ENCODE data around the gene TTLL5.

The TTLL5 gene

DNA sequence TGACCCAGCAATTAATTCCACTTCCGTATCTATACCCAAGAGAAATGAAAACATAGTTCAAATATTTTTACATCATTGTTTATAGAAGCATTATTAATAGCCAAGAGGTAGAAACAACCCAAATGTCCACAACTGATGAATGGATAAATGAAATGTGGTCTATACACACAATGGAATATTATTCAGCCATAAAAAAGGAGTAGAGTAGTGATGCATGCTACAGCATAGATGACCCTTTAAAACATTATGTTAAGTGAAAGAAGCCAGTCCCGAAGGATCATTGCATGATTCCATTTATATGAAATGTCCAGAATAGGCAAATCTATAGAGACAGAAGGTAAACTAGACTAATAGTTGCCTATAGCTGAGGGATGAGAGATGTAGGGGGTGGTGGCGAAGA, 291.4 kb downstream of the TTLL5 start:
- H3K36me3 ChIP-seq (ENCODE audit: control insufficient read depth, low read length), result no peaks in the 10 kb centered on the region
- no peaks in the 10 kb centered on the region for H3K79me2 ChIP-seq (ENCODE audit: control insufficient read depth, low read length)
- H3K4me3 ChIP-seq (ENCODE audit: low read length), result no peak overlapping the region
- H3F3A ChIP-seq (ENCODE audit: control insufficient read depth, insufficient read depth), result no peaks in the 10 kb centered on the region
- H3K4me2 ChIP-seq (ENCODE audit: low read length), result no peak overlapping the region
- H3K27ac ChIP-seq (ENCODE audit: low read depth, low read length), result no peak overlapping the region
- no peaks in the 10 kb centered on the region for H3K27me3 ChIP-seq (ENCODE audit: control insufficient read depth, low read length)
- TF ChIP-seq, protein P1, sequence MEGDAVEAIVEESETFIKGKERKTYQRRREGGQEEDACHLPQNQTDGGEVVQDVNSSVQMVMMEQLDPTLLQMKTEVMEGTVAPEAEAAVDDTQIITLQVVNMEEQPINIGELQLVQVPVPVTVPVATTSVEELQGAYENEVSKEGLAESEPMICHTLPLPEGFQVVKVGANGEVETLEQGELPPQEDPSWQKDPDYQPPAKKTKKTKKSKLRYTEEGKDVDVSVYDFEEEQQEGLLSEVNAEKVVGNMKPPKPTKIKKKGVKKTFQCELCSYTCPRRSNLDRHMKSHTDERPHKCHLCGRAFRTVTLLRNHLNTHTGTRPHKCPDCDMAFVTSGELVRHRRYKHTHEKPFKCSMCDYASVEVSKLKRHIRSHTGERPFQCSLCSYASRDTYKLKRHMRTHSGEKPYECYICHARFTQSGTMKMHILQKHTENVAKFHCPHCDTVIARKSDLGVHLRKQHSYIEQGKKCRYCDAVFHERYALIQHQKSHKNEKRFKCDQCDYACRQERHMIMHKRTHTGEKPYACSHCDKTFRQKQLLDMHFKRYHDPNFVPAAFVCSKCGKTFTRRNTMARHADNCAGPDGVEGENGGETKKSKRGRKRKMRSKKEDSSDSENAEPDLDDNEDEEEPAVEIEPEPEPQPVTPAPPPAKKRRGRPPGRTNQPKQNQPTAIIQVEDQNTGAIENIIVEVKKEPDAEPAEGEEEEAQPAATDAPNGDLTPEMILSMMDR (IDR thresholded peaks at IDR 0.05; ENCODE audit: low read depth, low read length, poor library complexity, severe bottlenecking), result no peak
- no peak for TF ChIP-seq EZH2phosphoT487 (IDR thresholded peaks at IDR 0.05; ENCODE audit: borderline replicate concordance, low read length)
- no peaks in the 10 kb centered on the region for H4K20me1 ChIP-seq (ENCODE audit: control insufficient read depth, insufficient read depth, low read depth, low read length)
- no peaks in the 10 kb centered on the region for H3K9me2 ChIP-seq (replicated peaks; ENCODE audit: control insufficient read depth, low read length)
- H3K4me1 ChIP-seq (ENCODE audit: control insufficient read depth, low read length), result no peaks in the 10 kb centered on the region
- no peaks in the 10 kb centered on the region for H3K9me3 ChIP-seq (ENCODE audit: control insufficient read depth, insufficient read depth, low read length)

DNA sequence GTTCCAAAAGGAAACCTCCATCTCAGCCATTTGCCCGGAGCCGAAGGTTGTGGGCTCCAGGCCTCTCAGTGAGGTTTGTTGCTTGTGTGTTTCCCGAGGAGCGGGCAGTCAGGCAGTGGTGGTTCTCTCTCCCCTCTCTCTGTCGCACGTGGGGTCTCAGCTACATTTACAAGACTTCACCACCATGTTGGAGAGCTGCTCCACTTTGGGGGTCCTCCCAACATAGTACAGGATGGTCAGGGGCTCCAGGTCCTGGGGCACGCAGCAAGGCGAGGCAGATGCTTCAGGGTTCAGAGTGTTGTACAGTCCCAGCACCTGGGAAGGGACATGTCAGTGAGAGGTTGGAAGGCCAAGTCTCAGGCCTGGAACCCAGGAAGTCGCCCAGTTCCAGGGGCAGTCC, 298.0 kb downstream of the TTLL5 start:
- peaks cover 32% of the 10 kb centered on the region for H3K4me1 ChIP-seq (ENCODE audit: control insufficient read depth, low read length)
- H3K4me2 ChIP-seq (ENCODE audit: low read length), result peak overlapping the region; percentile 56; the same call in 1 of the 2 replicates

DNA sequence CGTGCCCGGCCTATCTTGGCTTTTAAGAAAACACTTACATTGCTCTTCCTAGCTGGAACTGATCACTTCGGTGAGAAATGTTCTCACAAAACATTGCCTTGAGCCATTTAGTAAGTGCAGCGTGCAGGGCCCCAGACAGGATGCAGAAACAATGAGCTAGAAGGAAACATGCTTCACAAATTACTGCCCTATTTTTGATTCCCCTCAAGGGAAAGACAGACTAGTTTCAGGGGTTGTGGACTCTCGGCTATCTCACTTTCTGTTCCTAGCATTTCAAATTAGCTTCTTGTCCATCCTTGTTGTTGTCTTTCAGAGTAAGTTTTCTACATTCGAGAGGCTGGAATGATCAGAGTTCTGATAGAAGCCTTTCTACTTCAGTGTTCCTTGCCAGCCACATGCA, 299.2 kb downstream of the TTLL5 start:
- peak overlapping the region; percentile 56 for H3K4me2 ChIP-seq (ENCODE audit: low read length)
- peaks cover 32% of the 10 kb centered on the region for H3K4me1 ChIP-seq (ENCODE audit: control insufficient read depth, low read length)
- H3K27ac ChIP-seq (ENCODE audit: low read depth, low read length), result peak overlapping the region; percentile 76
- TF ChIP-seq EZH2phosphoT487 (IDR thresholded peaks at IDR 0.05; ENCODE audit: borderline replicate concordance, low read length), result no peak
- TF ChIP-seq, protein P1 (IDR thresholded peaks at IDR 0.05; ENCODE audit: low read depth, low read length, poor library complexity, severe bottlenecking), result no peak
- H3K79me2 ChIP-seq (ENCODE audit: control insufficient read depth, low read length), result no peaks in the 10 kb centered on the region
- no peaks in the 10 kb centered on the region for H3K9me3 ChIP-seq (ENCODE audit: control insufficient read depth, insufficient read depth, low read length)
- no peaks in the 10 kb centered on the region for H3K9me2 ChIP-seq (replicated peaks; ENCODE audit: control insufficient read depth, low read length)
- no peaks in the 10 kb centered on the region for H3F3A ChIP-seq (ENCODE audit: control insufficient read depth, insufficient read depth)
- no peaks in the 10 kb centered on the region for H3K27me3 ChIP-seq (ENCODE audit: control insufficient read depth, low read length)
- no peaks in the 10 kb centered on the region for H4K20me1 ChIP-seq (ENCODE audit: control insufficient read depth, insufficient read depth, low read depth, low read length)
- no peaks in the 10 kb centered on the region for H3K36me3 ChIP-seq (ENCODE audit: control insufficient read depth, low read length)
- peak overlapping the region; percentile 50 for H3K4me3 ChIP-seq (ENCODE audit: low read length)

More for the DNA sequence above, 298.0 kb downstream of the TTLL5 start:
- no peaks in the 10 kb centered on the region for H3K27me3 ChIP-seq (ENCODE audit: control insufficient read depth, low read length)
- H3K36me3 ChIP-seq (ENCODE audit: control insufficient read depth, low read length), result no peaks in the 10 kb centered on the region
- H3K4me3 ChIP-seq (ENCODE audit: low read length), result no peak overlapping the region
- H3F3A ChIP-seq (ENCODE audit: control insufficient read depth, insufficient read depth), result no peaks in the 10 kb centered on the region
- H3K79me2 ChIP-seq (ENCODE audit: control insufficient read depth, low read length), result no peaks in the 10 kb centered on the region
- TF ChIP-seq EZH2phosphoT487 (IDR thresholded peaks at IDR 0.05; ENCODE audit: borderline replicate concordance, low read length), result no peak
- TF ChIP-seq, protein P1 (IDR thresholded peaks at IDR 0.05; ENCODE audit: low read depth, low read length, poor library complexity, severe bottlenecking), result no peak
- H3K27ac ChIP-seq (ENCODE audit: low read depth, low read length), result no peak overlapping the region
- H3K9me3 ChIP-seq (ENCODE audit: control insufficient read depth, insufficient read depth, low read length), result no peaks in the 10 kb centered on the region
- H3K9me2 ChIP-seq (replicated peaks; ENCODE audit: control insufficient read depth, low read length), result no peaks in the 10 kb centered on the region
- H4K20me1 ChIP-seq (ENCODE audit: control insufficient read depth, insufficient read depth, low read depth, low read length), result no peaks in the 10 kb centered on the region

All from DOHH2 (cell line).